Stimulated activated naive B cell treated with anti-CD40 and anti-IgM and Interleukin-4, amounts not matched to agents 10 μg/mL and 1 μg/mL and 100 μg/mL, for 72 hours (primary cell): ENCODE measurements around the gene KIR3DL3.
"Not testable (repeated sequence)": the region's sequence is repeated elsewhere in the genome, so short reads cannot be mapped to it uniquely, and the experiment has no call there.

Experiments used
- ATAC-seq, 2 donors: fragments of 150-1000 bp; cut with Tn5 transposase; replicated peaks; 2 replicates each; pipeline ENCODE4 v1.10.0; 2021; ENCODE audit warnings: moderate library complexity in 1 of 2
- DNase-seq: peaks from one replicate; pipeline ENCODE4 v3.0.0; 2021
- H3K27ac Mint-ChIP-seq: one replicate; pipeline ENCODE4 v1.8.0; 2022; ENCODE audit warnings: mild to moderate bottlenecking, mixed read lengths
- H3K27me3 Mint-ChIP-seq, 2 donors: one replicate each; pipeline ENCODE4 v1.8.0; 2022; ENCODE audit warnings: mixed read lengths in 2 of 2
- H3K36me3 Mint-ChIP-seq, 2 donors: one replicate each; pipeline ENCODE4 v1.8.0; 2022; ENCODE audit warnings: mixed read lengths in 2 of 2, mild to moderate bottlenecking in 1 of 2
- H3K4me1 Mint-ChIP-seq, 2 donors: one replicate each; pipeline ENCODE4 v1.8.0; 2022; ENCODE audit warnings: mixed read lengths in 2 of 2, mild to moderate bottlenecking in 1 of 2
- H3K4me3 Mint-ChIP-seq, 2 donors: one replicate each; pipeline ENCODE4 v1.8.0; 2022; ENCODE audit warnings: mild to moderate bottlenecking in 2 of 2, mixed read lengths in 2 of 2, moderate library complexity in 1 of 2
- H3K9me3 Mint-ChIP-seq, 2 donors: one replicate each; pipeline ENCODE4 v1.8.0; 2022; ENCODE audit warnings: mixed read lengths in 2 of 2, mild to moderate bottlenecking in 1 of 2

KIR3DL3 gene

DNA sequence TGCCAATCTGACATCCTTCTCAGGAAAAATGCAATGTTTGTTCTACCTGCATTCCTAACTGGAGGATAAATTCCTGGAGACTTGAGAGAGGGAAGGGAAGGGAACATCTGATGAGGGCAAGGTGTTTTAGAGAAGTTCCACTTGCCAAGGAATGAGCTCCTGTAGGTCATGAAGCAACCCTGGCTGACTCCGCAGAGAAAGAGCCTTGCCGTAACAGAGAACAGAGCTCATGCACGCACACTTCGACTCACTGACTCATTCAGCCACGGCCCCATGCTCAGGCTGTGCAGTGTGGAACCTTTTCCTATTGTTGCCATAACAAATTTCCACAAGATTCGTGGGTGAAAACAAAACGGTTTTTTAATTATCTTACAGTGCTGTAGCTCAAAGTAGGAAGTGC lies 54.7 kb downstream of the KIR3DL3 start:
- not testable (repeated sequence) for H3K4me3 Mint-ChIP-seq, H3K36me3 Mint-ChIP-seq, ATAC-seq, DNase-seq, H3K4me1 Mint-ChIP-seq, H3K27ac Mint-ChIP-seq
- Mint-ChIP-seq H3K9me3 (peaks cover 0 to 10% of the 10 kb centered on the region in 2 donors), H3K27me3 (peaks cover 17 to 28% of the 10 kb centered on the region in 2 donors)

GRCh38 chr19:54782916-54783315 lies 58.7 kb downstream of the KIR3DL3 start:
- H3K27ac Mint-ChIP-seq, H3K36me3 Mint-ChIP-seq, ATAC-seq, H3K4me1 Mint-ChIP-seq, H3K9me3 Mint-ChIP-seq, H3K4me3 Mint-ChIP-seq, DNase-seq: not testable (repeated sequence)
- peaks cover 33 to 37% of the 10 kb centered on the region in 2 donors for H3K27me3 Mint-ChIP-seq
